ENCODE results near the gene FAM83G.

Gene FAM83G

GRCh38 chr17:18963126-18964017, 41.2 kb downstream of the FAM83G start:
- Histone ChIP-seq H3K36me3 (ENCODE audit: control insufficient read depth in 5 of 5, insufficient read depth in 5 of 5, low read length in 5 of 5) (no peaks in the 10 kb centered on the region), H3K9ac (ENCODE audit: low read length in 5 of 5) (no peak overlapping the region), H3K9me3 (ENCODE audit: control insufficient read depth in 5 of 5, low read length in 5 of 5) (no peaks in the 10 kb centered on the region), H3K4me1 (ENCODE audit: control insufficient read depth in 5 of 5, insufficient read depth in 5 of 5, low read length in 5 of 5) (peaks cover 2 to 39% (median 10%) of the 10 kb centered on the region in 5 donors), H3K27me3 (ENCODE audit: control insufficient read depth in 5 of 5, insufficient read depth in 4 of 5, low read length in 5 of 5) (no peaks in the 10 kb centered on the region), H3K4me3 (ENCODE audit: low read depth in 1 of 5, low read length in 5 of 5) (no peak overlapping the region), H3K27ac (ENCODE audit: low read depth, low read length) (no peak overlapping the region)

- H3K27me3 ChIP-seq (ENCODE audit: control insufficient read depth in 5 of 5, insufficient read depth in 4 of 5, low read length in 5 of 5): no peaks in the 10 kb centered on the region
- no peaks in the 10 kb centered on the region for H3K36me3 ChIP-seq (ENCODE audit: control insufficient read depth in 5 of 5, insufficient read depth in 5 of 5, low read length in 5 of 5)
- no peak overlapping the region for H3K27ac ChIP-seq (ENCODE audit: low read depth, low read length)
- H3K9me3 ChIP-seq (ENCODE audit: control insufficient read depth in 5 of 5, low read length in 5 of 5): no peaks in the 10 kb centered on the region
- H3K4me3 ChIP-seq (ENCODE audit: low read depth in 1 of 5, low read length in 5 of 5): no peak overlapping the region
- H3K9ac ChIP-seq (ENCODE audit: low read length in 5 of 5): no peak overlapping the region
- H3K4me1 ChIP-seq (ENCODE audit: control insufficient read depth in 5 of 5, insufficient read depth in 5 of 5, low read length in 5 of 5): peaks cover 2 to 38% (median 9%) of the 10 kb centered on the region in 5 donors
These were observed 42.1 kb downstream of the FAM83G start for GRCh38 chr17:18962494-18962815.

DNA sequence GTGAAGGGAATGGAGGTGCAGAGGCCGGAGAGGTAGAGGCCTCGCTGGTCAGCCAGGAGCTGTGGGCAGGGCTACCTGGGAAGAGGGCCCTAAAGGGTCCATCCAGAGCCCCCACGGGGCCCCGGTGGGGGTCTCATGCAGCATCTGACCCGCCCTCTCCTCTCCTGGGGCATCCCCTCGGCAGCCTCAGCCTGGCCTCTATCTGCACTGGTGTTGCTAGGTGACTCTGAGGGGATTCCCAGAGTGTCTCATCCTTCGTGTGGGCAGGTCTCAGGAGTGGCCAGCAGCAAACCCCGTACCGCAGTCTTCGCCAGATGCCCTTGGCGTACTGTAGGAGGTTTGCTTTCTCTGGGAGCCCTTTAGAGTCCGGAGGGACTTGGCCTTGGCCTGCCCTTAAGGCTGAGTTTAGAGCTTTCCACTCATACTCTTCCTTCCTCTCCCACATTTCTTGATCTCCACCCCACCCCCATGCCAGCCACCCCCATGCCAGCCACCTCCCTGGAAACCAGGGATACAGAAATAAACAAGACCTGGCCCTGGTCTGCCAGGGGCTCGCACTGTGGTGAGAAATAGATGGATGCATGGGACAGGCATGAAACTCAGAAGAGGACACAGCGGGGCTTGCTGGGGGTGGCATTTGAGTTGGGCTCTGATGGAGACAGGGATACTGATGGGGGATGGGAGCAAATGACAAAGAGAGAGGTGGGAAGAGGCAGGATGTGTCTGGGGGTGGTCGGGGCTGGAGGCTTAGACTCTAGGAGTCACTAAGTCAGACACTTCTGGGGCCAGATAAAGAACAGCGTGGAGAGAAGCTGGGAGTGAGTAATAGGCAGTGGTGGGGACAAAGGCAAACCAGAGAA, 42.7 kb downstream of the FAM83G start:
- peaks cover 2 to 32% (median 3%) of the 10 kb centered on the region in 5 donors for H3K4me1 ChIP-seq (ENCODE audit: control insufficient read depth in 5 of 5, insufficient read depth in 5 of 5, low read length in 5 of 5)
- H3K9ac ChIP-seq (ENCODE audit: low read length in 5 of 5): no peak overlapping the region
- no peaks in the 10 kb centered on the region for H3K9me3 ChIP-seq (ENCODE audit: control insufficient read depth in 5 of 5, low read length in 5 of 5)
- H3K27me3 ChIP-seq (ENCODE audit: control insufficient read depth in 5 of 5, insufficient read depth in 4 of 5, low read length in 5 of 5): no peaks in the 10 kb centered on the region
- no peaks in the 10 kb centered on the region for H3K36me3 ChIP-seq (ENCODE audit: control insufficient read depth in 5 of 5, insufficient read depth in 5 of 5, low read length in 5 of 5)
- no peak overlapping the region for H3K27ac ChIP-seq (ENCODE audit: low read depth, low read length)
- H3K4me3 ChIP-seq (ENCODE audit: low read depth in 1 of 5, low read length in 5 of 5): no peak overlapping the region

- H3K9me3 ChIP-seq (ENCODE audit: control insufficient read depth in 5 of 5, low read length in 5 of 5): no peaks in the 10 kb centered on the region
- H3K36me3 ChIP-seq (ENCODE audit: control insufficient read depth in 5 of 5, insufficient read depth in 5 of 5, low read length in 5 of 5): no peaks in the 10 kb centered on the region
- H3K4me1 ChIP-seq (ENCODE audit: control insufficient read depth in 5 of 5, insufficient read depth in 5 of 5, low read length in 5 of 5): peaks cover 0 to 29% (median 2%) of the 10 kb centered on the region in 5 donors
- H3K4me3 ChIP-seq (ENCODE audit: low read depth in 1 of 5, low read length in 5 of 5): no peak overlapping the region
- no peak overlapping the region for H3K27ac ChIP-seq (ENCODE audit: low read depth, low read length)
- H3K27me3 ChIP-seq (ENCODE audit: control insufficient read depth in 5 of 5, insufficient read depth in 4 of 5, low read length in 5 of 5): no peaks in the 10 kb centered on the region
- no peak overlapping the region for H3K9ac ChIP-seq (ENCODE audit: low read length in 5 of 5)
These were observed 43.6 kb downstream of the FAM83G start for GRCh38 chr17:18960803-18961511.

DNA sequence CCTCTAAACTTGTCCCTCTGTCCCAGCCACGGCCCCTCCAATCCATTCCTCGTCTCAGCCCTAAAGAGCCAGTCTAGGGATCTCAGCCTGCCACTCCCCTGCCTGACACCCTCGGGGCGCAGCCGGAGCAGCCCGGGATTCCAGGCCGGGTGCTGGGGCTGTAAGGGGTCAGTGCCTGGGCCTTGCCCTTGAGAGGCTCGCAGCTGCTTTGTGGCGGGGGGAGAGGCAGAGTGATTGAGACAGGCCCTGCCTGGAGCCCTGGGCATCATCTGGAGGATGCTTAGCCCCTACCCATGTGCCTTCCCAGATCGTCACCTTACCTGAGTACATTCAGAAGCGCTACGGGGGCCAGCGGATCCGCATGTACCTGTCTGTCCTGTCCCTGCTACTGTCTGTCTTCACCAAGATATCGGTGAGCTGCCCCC, 44.3 kb downstream of the FAM83G start:
- Histone ChIP-seq H3K36me3 (ENCODE audit: control insufficient read depth in 5 of 5, insufficient read depth in 5 of 5, low read length in 5 of 5) (no peaks in the 10 kb centered on the region), H3K27me3 (ENCODE audit: control insufficient read depth in 5 of 5, insufficient read depth in 4 of 5, low read length in 5 of 5) (no peaks in the 10 kb centered on the region), H3K4me1 (ENCODE audit: control insufficient read depth in 5 of 5, insufficient read depth in 5 of 5, low read length in 5 of 5) (peaks cover 0 to 29% (median 2%) of the 10 kb centered on the region in 5 donors), H3K9ac (ENCODE audit: low read length in 5 of 5) (no peak overlapping the region), H3K27ac (ENCODE audit: low read depth, low read length) (no peak overlapping the region), H3K4me3 (ENCODE audit: low read depth in 1 of 5, low read length in 5 of 5) (no peak overlapping the region), H3K9me3 (ENCODE audit: control insufficient read depth in 5 of 5, low read length in 5 of 5) (no peaks in the 10 kb centered on the region)

- H3K4me3 ChIP-seq (ENCODE audit: low read depth in 1 of 5, low read length in 5 of 5): no peak overlapping the region
- no peak overlapping the region for H3K9ac ChIP-seq (ENCODE audit: low read length in 5 of 5)
- no peaks in the 10 kb centered on the region for H3K36me3 ChIP-seq (ENCODE audit: control insufficient read depth in 5 of 5, insufficient read depth in 5 of 5, low read length in 5 of 5)
- no peaks in the 10 kb centered on the region for H3K27me3 ChIP-seq (ENCODE audit: control insufficient read depth in 5 of 5, insufficient read depth in 4 of 5, low read length in 5 of 5)
- H3K27ac ChIP-seq (ENCODE audit: low read depth, low read length): no peak overlapping the region
- H3K4me1 ChIP-seq (ENCODE audit: control insufficient read depth in 5 of 5, insufficient read depth in 5 of 5, low read length in 5 of 5): peaks cover 0 to 29% (median 2%) of the 10 kb centered on the region in 5 donors
- H3K9me3 ChIP-seq (ENCODE audit: control insufficient read depth in 5 of 5, low read length in 5 of 5): no peaks in the 10 kb centered on the region
These were observed 44.7 kb downstream of the FAM83G start for GRCh38 chr17:18959845-18960240.

- Histone ChIP-seq H3K36me3 (ENCODE audit: control insufficient read depth in 5 of 5, insufficient read depth in 5 of 5, low read length in 5 of 5) (no peaks in the 10 kb centered on the region), H3K4me1 (ENCODE audit: control insufficient read depth in 5 of 5, insufficient read depth in 5 of 5, low read length in 5 of 5) (peaks cover 0 to 28% (median 2%) of the 10 kb centered on the region in 5 donors), H3K9ac (ENCODE audit: low read length in 5 of 5) (no peak overlapping the region), H3K9me3 (ENCODE audit: control insufficient read depth in 5 of 5, low read length in 5 of 5) (no peaks in the 10 kb centered on the region), H3K4me3 (ENCODE audit: low read depth in 1 of 5, low read length in 5 of 5) (no peak overlapping the region), H3K27me3 (ENCODE audit: control insufficient read depth in 5 of 5, insufficient read depth in 4 of 5, low read length in 5 of 5) (no peaks in the 10 kb centered on the region), H3K27ac (ENCODE audit: low read depth, low read length) (no peak overlapping the region)
These were observed 45.3 kb downstream of the FAM83G start for GRCh38 chr17:18959071-18959844.

DNA sequence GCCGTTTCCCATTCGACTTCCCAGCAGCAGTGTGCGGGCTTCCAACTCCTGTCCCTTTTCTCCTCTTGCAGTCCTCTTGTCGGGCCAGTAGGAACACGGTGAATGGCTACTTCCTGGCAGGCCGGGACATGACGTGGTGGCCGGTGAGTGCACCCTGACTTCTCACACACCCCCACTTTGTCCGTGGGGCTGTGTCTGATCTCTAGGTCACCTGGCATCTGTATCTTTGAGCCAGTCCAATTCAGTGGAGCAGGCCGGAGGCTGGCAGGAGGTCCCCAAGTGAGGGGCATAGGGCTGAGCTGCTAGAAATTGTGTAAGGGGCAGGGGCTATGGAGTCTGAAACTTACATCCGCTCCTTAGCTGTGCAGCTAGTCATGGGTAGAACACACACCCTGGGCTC, 46.0 kb downstream of the FAM83G start:
- no peaks in the 10 kb centered on the region for H3K27me3 ChIP-seq (ENCODE audit: control insufficient read depth in 5 of 5, insufficient read depth in 4 of 5, low read length in 5 of 5)
- H3K4me1 ChIP-seq (ENCODE audit: control insufficient read depth in 5 of 5, insufficient read depth in 5 of 5, low read length in 5 of 5): peaks cover 0 to 21% (median 2%) of the 10 kb centered on the region in 5 donors
- H3K27ac ChIP-seq (ENCODE audit: low read depth, low read length): no peak overlapping the region
- no peaks in the 10 kb centered on the region for H3K36me3 ChIP-seq (ENCODE audit: control insufficient read depth in 5 of 5, insufficient read depth in 5 of 5, low read length in 5 of 5)
- no peaks in the 10 kb centered on the region for H3K9me3 ChIP-seq (ENCODE audit: control insufficient read depth in 5 of 5, low read length in 5 of 5)
- no peak overlapping the region for H3K4me3 ChIP-seq (ENCODE audit: low read depth in 1 of 5, low read length in 5 of 5)
- H3K9ac ChIP-seq (ENCODE audit: low read length in 5 of 5): no peak overlapping the region

DNA sequence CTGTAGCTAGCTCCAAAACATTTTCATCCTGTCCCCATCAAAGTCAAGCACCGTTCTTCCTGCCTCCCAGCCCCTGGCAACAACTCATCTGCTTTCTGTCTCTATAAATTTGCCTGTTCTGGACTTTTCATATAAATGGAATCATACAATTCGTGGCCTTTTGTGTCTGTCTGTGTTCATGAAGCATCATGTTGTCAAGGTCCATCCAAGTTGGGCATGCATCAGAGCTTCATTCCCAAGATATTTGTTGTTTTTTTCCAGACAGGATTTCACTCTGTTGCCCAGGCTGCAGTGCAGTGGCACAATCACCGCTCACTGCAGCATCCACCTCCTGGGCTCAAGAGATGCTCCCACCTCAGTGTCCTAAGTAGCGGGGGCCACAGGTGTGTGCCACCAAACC, 46.7 kb downstream of the FAM83G start:
- Histone ChIP-seq H3K27ac (ENCODE audit: low read depth, low read length) (no peak overlapping the region), H3K4me3 (ENCODE audit: low read depth in 1 of 5, low read length in 5 of 5) (no peak overlapping the region), H3K9me3 (ENCODE audit: control insufficient read depth in 5 of 5, low read length in 5 of 5) (no peaks in the 10 kb centered on the region), H3K9ac (ENCODE audit: low read length in 5 of 5) (no peak overlapping the region), H3K4me1 (ENCODE audit: control insufficient read depth in 5 of 5, insufficient read depth in 5 of 5, low read length in 5 of 5) (peaks cover 0 to 16% (median 2%) of the 10 kb centered on the region in 5 donors), H3K27me3 (ENCODE audit: control insufficient read depth in 5 of 5, insufficient read depth in 4 of 5, low read length in 5 of 5) (no peaks in the 10 kb centered on the region), H3K36me3 (ENCODE audit: control insufficient read depth in 5 of 5, insufficient read depth in 5 of 5, low read length in 5 of 5) (no peaks in the 10 kb centered on the region)
